Pulmonary artery endothelial cell (primary cell): Measurements from ENCODE around the gene LINC01488. TPM values are rescaled to one million over a fixed set of nuclear protein-coding genes. Genes with fewer than 3 reads are reported as not detected.

Experiments
- DNase-seq: peaks from one replicate; pipeline ENCODE4 v3.0.0-alpha.2; 2011; ENCODE audit warnings: low read depth, low spot score
- total RNA-seq: library from RNA; depleted of rRNA; stranded (reverse); fragments of >200 nt; gene quantifications from 2 replicates; pipeline ENCODE4 v1.2.3, GENCODE V29; 2014

Gene LINC01488
- total RNA-seq, 1 donor from 2014 or later: not detected

GRCh38 chr11:69463995-69464960 is 17.2 kb upstream of the LINC01488 start:
- no peak for DNase-seq

DNA sequence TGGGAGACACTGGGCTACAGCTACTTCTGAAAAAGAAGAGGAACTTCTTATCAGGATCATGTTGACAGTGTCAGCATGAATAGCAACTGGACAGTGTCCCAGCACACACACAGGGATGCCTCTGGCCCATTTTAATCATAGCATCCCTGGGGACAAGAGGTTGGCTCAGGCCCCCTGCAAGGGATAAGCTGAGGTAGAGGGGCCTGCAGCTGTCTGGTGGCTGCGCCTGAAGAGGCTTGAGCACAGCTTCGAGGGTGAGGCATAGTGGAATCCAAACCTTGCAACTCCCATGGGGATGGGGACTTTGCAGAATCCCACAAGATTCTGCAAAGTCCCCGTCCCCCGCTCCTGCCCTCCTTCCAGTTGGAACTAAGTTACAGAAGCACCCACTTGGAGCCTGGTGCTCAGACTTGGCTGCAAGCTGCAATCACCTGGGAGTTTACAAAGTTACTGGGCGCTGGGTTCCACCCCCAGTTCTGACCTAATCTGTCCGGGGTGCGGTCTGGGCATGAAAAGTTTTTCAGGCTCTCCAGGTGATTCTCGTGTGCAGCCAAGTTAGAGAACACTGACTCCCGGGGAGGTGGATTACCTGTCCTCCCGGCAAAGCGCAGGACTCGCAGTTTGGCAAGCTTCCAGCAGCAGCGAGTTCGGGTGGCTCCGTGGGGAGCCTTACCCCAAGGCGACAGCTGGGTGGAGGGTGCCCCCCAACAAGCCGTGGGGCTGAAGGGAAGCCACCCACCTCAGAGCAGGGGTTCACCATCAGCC is 16.0 kb upstream of the LINC01488 start:
- no peak for DNase-seq

- no peak for DNase-seq
Measured at GRCh38 chr11:69466039-69466438, 15.4 kb upstream of the LINC01488 start.

- no peak for DNase-seq
Measured at GRCh38 chr11:69467196-69467595, 14.3 kb upstream of the LINC01488 start.

GRCh38 chr11:69467646-69468045 is 13.8 kb upstream of the LINC01488 start:
- DNase-seq: no peak

DNA sequence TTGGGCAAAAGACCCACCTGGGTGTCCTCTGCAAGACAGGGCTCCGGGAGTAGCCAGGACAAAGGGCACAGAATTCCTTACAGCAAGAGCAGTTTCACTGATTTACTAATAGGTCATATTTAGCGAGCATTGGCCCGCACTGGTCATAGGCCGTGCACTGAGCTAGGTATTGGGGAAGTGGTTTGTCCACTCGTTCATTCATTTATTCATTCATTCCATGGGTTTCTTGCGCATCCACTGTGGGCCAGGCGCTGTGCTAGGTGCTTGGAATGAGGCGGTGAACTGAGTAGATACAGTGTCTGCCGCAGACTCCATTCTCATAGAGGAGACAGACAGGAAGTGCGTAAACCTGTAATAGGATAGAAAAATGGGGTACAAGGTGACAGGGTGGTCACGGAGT is 13.2 kb upstream of the LINC01488 start:
- no peak for DNase-seq

- DNase-seq: no peak
Measured at GRCh38 chr11:69468911-69469885, 12.3 kb upstream of the LINC01488 start.

DNA sequence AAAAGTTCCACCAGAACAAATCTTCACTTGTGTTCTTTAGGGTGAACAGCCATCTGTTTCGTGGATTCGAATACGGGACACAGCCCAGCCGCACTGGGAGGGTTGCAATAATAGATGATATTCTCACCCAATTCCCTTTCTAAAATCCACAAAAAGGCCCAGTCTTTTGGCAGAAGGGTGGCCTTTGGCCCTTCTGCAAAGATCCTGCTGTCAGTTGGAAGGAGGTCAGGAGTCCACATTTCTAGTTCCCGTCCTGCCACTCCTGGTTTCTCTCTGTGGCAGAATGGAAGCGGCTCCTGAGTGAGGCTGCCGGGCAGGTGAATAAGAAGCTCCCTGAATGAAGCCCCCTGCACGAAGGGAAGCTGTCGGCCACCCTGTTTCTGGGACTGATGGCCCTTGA is 11.2 kb upstream of the LINC01488 start:
- DNase-seq: no peak

GRCh38 chr11:69470793-69471728 is 10.4 kb upstream of the LINC01488 start:
- peak; percentile 13 for DNase-seq

GRCh38 chr11:69471729-69472540 is 9.5 kb upstream of the LINC01488 start:
- no peak for DNase-seq

- no peak for DNase-seq
Measured at GRCh38 chr11:69472541-69473275, 8.8 kb upstream of the LINC01488 start.

DNA sequence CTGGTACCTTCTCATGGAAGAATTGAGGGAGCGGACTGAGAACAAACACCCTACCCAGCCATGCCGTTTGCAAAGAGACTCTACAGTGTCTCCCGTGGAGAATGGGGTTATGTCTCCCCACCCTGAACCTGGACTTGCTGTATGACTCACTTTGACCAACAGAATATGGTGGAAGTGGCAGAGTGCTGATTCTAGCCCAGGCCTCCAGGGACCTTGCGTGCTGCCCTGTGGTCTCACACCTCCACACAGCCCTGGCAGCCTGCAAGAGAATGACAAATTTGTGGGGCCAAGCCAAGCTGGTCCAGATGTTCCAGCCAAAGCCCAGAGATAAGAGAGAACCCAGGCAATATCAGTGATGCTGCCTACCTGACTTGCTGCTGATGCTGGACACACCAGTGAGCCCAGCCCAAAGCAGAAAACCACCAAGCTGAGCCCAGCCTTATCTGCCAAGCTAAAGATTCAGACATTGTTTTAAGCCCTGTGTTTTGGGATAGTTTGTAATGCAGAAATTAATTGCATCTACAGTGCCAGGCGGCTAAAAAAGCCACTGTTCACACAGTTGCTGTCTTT is 8.1 kb upstream of the LINC01488 start:
- no peak for DNase-seq

DNA sequence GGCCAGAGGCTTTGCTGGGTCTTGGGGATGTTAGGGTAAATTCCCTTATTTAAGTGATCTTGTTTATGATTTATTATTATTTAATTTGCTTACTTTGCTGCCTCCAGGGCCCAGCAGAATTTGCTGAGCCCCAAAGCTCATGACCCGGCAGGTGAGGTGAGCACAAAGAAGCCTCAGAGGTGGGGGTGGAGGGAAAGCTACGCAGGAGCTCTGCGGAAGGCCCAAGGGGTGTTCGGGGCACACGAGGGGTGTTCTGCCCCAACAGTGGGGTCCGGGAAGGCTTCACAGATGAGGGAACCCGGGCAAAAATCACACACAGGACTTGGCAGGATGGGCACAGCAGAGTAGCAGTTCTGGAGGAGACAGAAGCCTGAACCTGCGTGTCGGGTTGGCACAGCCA is 6.7 kb upstream of the LINC01488 start:
- DNase-seq: no peak

DNA sequence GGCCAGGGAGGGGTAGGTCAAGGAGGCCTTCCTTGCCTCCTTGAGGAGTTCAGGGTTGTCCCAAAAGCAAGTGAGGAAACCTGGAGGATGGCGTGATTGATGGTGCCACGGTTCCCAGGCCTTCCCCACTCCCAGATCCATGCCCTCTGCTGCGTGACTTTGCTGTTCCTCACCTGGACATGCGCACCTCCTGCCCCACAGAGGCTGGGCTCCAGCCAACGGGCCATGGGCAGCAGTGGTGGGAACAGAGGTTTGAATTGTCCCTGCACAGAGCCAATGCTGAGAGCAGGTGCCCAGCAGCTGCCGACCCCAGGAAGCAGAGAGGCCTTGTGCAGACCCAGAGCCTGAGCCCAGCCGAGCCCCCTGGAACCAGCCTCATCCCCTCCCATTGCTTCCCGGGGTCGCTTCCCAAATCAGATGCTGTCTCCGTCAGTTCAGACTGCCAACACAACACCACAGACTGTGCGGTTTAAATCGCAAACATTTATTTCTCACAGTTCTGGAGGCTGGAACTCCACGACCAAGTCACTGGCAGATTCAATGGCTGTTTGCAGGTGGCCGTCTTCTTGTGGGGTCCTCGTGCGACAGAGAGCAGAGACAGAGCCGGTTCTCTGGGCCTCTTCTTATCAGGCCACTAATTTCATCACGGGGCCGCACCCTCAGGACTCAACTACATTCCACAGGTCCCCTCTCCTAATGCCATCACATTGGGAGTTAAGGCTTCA is 6.2 kb upstream of the LINC01488 start:
- no peak for DNase-seq

DNA sequence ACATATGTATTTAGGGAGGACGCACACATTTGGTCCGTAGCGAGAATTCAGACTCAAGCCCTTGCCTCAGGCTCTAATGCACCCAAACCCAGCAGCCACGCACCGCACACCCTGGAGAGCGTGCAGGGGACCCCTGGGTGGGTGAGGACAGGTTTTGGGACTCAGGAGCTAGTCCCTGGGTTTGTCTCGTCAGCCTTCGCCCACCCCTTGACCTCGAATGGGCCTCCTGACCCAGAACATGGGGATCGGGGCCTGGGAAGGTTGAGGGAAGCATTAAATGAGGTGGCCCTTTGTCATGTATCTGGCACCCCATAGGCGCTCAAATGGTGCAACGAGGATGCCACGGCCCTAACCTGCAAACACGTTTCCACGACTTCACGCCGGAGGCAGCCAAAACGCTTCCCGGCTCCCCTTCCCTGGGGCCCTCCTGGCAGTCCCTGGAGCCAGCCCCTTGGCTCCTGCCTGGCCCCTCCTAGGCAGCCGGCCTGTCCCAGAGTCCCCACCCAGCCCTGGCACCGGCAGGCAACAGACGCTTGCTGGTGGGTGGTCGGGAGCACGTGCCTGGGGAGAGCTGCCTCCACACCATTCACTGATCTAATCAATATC is 5.5 kb upstream of the LINC01488 start:
- DNase-seq: no peak

DNA sequence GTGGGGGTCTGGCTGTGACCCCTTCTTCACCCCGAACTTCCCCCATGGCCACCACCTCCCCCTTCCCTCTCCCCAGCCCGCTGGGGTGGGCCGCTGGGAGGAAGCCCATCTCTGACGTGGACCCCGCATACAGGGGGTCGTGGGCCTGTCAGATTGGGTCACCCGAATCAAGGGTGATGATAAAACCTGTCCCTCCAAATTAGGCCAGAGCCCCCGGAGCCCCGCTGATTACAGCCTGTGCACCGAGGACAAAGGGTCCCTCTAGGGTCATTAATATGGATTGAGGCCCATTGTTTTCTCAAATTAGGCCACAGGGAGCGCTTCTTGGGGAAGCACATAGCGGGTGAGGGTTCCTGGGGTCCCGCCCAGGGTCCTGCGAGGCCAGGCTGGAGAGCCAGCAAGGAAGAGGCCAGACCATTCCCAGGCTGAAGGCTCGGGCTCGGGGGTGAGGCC is 4.9 kb upstream of the LINC01488 start:
- DNase-seq: no peak

- DNase-seq: no peak
Measured at GRCh38 chr11:69477086-69477485, 4.4 kb upstream of the LINC01488 start.
